Liver (tissue), 9 donors: ENCODE measurements around the gene LZTS3. TPM values are rescaled to one million over a fixed set of nuclear protein-coding genes. Genes with fewer than 3 reads are reported as not detected.
"Not testable (repeated sequence)": the region's sequence is repeated elsewhere in the genome, so short reads cannot be mapped to it uniquely, and the experiment has no call there.

Source experiments
- DNase-seq: peaks from one replicate; pipeline ENCODE4 v3.0.0-alpha.2; 2017; ENCODE audit warnings: low spot score
- H3K27ac ChIP-seq, 2 donors: one replicate each; pipeline ENCODE4 v1.7.0; 2013; ENCODE audit warnings: inconsistent platforms in 2 of 2, low read length in 2 of 2, control low read depth in 1 of 2, low read depth in 1 of 2, mild to moderate bottlenecking in 1 of 2
- H3K27me3 ChIP-seq, 4 donors: one replicate each; pipeline versions ENCODE4 v1.6.1 to v1.7.0; 2013; ENCODE audit warnings: low read length in 3 of 4, inconsistent platforms in 1 of 4, mild to moderate bottlenecking in 1 of 4, moderate library complexity in 1 of 4; ENCODE audit not compliant: control insufficient read depth in 4 of 4, insufficient read depth in 4 of 4
- H3K36me3 ChIP-seq, 4 donors: one replicate each; pipeline versions ENCODE4 v1.6.1 to v1.7.0; 2013; ENCODE audit warnings: low read length in 3 of 4, mild to moderate bottlenecking in 3 of 4, low read depth in 1 of 4, moderate library complexity in 1 of 4; ENCODE audit not compliant: control insufficient read depth in 4 of 4, insufficient read depth in 3 of 4
- H3K4me1 ChIP-seq, 4 donors: one replicate each; pipeline versions ENCODE4 v1.6.1 to v1.7.0; 2013; ENCODE audit warnings: low read length in 3 of 4, mild to moderate bottlenecking in 3 of 4, moderate library complexity in 1 of 4; ENCODE audit not compliant: control insufficient read depth in 4 of 4, insufficient read depth in 4 of 4
- H3K4me3 ChIP-seq, 3 donors: one replicate each; pipeline versions ENCODE4 v1.6.1 to v1.7.0; 2013; ENCODE audit warnings: low read length in 3 of 3, control low read depth in 1 of 3, low read depth in 1 of 3, mild to moderate bottlenecking in 1 of 3
- H3K9ac ChIP-seq, 2 donors: one replicate each; pipeline ENCODE4 v1.7.0; 2013; ENCODE audit warnings: low read length in 2 of 2, mild to moderate bottlenecking in 2 of 2, moderate library complexity in 2 of 2, control low read depth in 1 of 2, low read depth in 1 of 2
- H3K9me3 ChIP-seq, 4 donors: one replicate each; pipeline versions ENCODE4 v1.6.1 to v1.7.0; 2013; ENCODE audit warnings: low read length in 3 of 4; ENCODE audit not compliant: control insufficient read depth in 4 of 4
- FOXA2 ChIP-seq: IDR thresholded peaks from 2 replicates; pipeline ENCODE4 v1.6.1; 2016; ENCODE audit warnings: antibody characterized with exemption
- HNF4G ChIP-seq: IDR thresholded peaks from 2 replicates; pipeline ENCODE4 v1.6.1; 2016; ENCODE audit warnings: antibody characterized with exemption
- JUND ChIP-seq, 2 donors: IDR thresholded peaks; 2 replicates each; pipeline ENCODE4 v1.6.1; 2016; ENCODE audit warnings: antibody characterized with exemption in 2 of 2
- RAD21 ChIP-seq, 2 donors: IDR thresholded peaks; 2 replicates each; pipeline ENCODE4 v1.6.1; 2016; ENCODE audit warnings: antibody characterized with exemption in 2 of 2, mild to moderate bottlenecking in 2 of 2
- RXRA ChIP-seq, 2 donors: IDR thresholded peaks; 2 replicates each; pipeline ENCODE4 v1.6.1; 2017 to 2018; ENCODE audit warnings: antibody characterized with exemption in 2 of 2, mild to moderate bottlenecking in 1 of 2
- WGBS: extraction: QIAGEN DNeasy Blood & Tissue Kit; methylation state at CpG from one replicate; pipeline ENCODE4 v1.1.7; 2013; 5-methylcytosine and 5-hydroxymethylcytosine counted together
- polyA plus RNA-seq, 2 donors: library from polyadenylated mRNA; stranded (reverse) in 1 of 2; unstranded in 1 of 2; fragments of 200-250 nt in 1 of 2; fragments of >200 nt in 1 of 2; fragmentation: Nextera tagmentation in 1 of 2; extraction: Ambion mirVana in 1 of 2; gene quantifications; one replicate each; pipeline versions ENCODE4 v1.2.1 to v1.2.3, GENCODE V29; 2013 to 2015
- total RNA-seq, 2 donors: library from RNA; depleted of rRNA; stranded (reverse); fragments of >200 nt; gene quantifications; one replicate each; pipeline ENCODE4 v1.2.3, GENCODE V29; 2014
- TF ChIP-seq, protein P1 (sequence below): fragments of 150-350 bp; IDR thresholded peaks from 2 replicates; pipeline ENCODE4 v1.5.1; 2017; ENCODE audit warnings: improper control_type of control experiment, low read depth, low read length; ENCODE audit not compliant: missing input control
- TF ChIP-seq, protein P2 (sequence below): IDR thresholded peaks from 2 replicates; pipeline ENCODE4 v1.6.1; 2016; ENCODE audit warnings: antibody characterized with exemption, mild to moderate bottlenecking
- TF ChIP-seq, protein P3 (sequence below): IDR thresholded peaks from 2 replicates; pipeline ENCODE4 v1.6.1; 2016; ENCODE audit warnings: antibody characterized with exemption
- TF ChIP-seq, protein P4 (sequence below): IDR thresholded peaks from 2 replicates; pipeline ENCODE4 v1.6.1; 2016; ENCODE audit warnings: antibody characterized with exemption
- TF ChIP-seq, protein P5 (sequence below): IDR thresholded peaks from 2 replicates; pipeline ENCODE4 v1.6.1; 2016; ENCODE audit warnings: antibody characterized with exemption
- donor health status: healthy.
- donor health status: healthy.
- donor health status: healthy.
- donor health status: healthy.
- donor health status: healthy.

Gene LZTS3
- total and polyA plus RNA-seq, 4 donors: 1.9 to 3.7 (median 3.5) TPM

DNA sequence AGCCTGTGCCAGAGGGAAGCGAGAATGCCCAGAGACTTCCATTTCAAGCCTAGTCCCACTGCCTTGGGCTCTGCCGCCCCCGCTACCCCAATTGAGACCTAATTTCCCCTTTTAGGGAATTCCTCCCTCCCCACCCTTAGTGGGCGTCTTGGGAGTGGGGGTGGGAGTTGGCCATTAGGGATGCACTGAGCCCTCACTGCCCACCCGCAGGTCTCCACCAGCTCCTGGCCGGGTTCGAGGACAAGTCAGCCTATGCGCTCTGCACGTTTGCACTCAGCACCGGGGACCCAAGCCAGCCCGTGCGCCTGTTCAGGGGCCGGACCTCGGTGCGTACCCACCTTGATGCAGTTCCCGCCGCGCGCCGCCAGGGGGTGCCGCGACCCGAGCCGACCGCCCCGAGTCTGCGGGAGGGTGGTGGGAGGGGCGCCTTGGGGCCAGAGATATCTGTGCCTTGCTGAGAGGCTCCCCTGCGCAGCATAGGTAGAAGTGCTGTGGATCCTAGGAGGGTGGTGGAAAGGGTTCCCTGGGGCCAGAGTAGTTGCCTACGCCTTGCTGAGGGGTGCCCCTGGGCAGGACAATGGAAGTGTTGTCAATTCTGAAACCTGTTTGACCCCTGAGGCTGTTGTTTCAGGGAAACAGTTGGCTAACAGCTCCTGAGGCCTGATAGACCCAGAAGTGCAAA lies 45.1 kb upstream of the LZTS3 start:
- DNase-seq: peak; percentile 85
- Histone ChIP-seq H3K4me3 (no peak overlapping the region), H3K27me3 (no peaks in the 10 kb centered on the region), H3K4me1 (peaks cover 0 to 6% (median 2%) of the 10 kb centered on the region in 4 donors), H3K36me3 (peaks cover 10 to 18% (median 14%) of the 10 kb centered on the region in 4 donors), H3K27ac (no peak overlapping the region), H3K9me3 (no peaks in the 10 kb centered on the region), H3K9ac (no peak overlapping the region)
- TF ChIP-seq RAD21 (IDR thresholded peaks at IDR 0.05): peak; percentile 61 to 86
- no peak for TF ChIP-seq FOXA2
- TF ChIP-seq, protein P1, sequence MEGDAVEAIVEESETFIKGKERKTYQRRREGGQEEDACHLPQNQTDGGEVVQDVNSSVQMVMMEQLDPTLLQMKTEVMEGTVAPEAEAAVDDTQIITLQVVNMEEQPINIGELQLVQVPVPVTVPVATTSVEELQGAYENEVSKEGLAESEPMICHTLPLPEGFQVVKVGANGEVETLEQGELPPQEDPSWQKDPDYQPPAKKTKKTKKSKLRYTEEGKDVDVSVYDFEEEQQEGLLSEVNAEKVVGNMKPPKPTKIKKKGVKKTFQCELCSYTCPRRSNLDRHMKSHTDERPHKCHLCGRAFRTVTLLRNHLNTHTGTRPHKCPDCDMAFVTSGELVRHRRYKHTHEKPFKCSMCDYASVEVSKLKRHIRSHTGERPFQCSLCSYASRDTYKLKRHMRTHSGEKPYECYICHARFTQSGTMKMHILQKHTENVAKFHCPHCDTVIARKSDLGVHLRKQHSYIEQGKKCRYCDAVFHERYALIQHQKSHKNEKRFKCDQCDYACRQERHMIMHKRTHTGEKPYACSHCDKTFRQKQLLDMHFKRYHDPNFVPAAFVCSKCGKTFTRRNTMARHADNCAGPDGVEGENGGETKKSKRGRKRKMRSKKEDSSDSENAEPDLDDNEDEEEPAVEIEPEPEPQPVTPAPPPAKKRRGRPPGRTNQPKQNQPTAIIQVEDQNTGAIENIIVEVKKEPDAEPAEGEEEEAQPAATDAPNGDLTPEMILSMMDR: peak; percentile 73
- 27% methylated on average over 30 of the region's 30 CpGs for WGBS

DNA sequence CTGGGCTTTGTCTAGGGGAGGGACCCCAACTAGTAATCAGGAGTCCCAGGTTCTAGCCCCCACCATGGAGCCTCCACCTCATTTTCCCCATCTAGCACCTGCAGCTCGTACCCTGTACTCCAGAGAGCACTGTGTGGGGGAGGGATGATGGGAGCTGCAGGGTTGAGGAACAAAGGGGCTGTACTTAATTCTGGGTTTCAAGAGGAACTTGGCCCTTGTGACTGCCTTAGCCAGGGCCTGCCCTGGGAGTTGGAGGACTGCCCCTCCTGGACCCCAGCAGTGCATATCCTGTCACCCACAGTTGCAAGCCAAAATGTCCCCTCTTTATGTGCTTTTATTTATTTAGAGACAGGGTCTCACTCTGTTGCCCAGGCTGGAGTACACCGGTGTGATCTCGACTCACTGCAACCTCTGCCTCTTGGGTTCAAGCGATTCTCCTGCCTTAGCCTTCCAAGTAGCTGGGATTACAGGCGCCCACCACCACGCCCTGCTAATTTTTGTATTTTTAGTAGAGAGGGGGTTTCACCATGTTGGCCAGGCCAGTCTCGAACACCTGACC lies 42.1 kb upstream of the LZTS3 start:
- not testable (repeated sequence) for H3K27me3 ChIP-seq, H3K9ac ChIP-seq, DNase-seq, H3K4me1 ChIP-seq, H3K4me3 ChIP-seq, H3K27ac ChIP-seq, H3K9me3 ChIP-seq
- whole genome bisulfite sequencing: 96% methylated on average over 7 of the region's 7 CpGs
- H3K36me3 ChIP-seq: peaks cover 0 to 13% (median 6%) of the 10 kb centered on the region in 4 donors

DNA sequence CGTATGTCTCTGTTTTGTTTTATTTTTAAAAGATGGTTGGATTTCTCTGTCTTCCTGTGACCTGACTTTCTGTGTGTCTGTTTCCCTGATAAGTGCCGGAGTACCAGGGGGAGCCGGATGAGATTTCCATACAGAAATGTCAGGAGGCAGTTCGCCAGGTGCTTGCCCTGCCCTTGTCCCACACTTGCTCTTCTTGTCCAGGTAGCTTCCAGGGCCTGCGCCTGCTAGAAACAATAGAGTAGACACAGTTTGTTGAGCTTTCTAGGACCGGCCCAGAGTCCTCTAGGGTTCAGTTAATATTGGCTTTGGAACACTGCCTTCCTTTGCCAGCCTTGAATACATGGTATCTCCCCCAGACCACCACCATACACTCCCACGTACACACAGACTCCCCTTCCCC lies 39.9 kb upstream of the LZTS3 start:
- peaks cover 4 to 17% (median 13%) of the 10 kb centered on the region in 4 donors for H3K4me1 ChIP-seq
- H3K9me3 ChIP-seq: no peaks in the 10 kb centered on the region
- H3K4me3 ChIP-seq: no peak overlapping the region
- TF ChIP-seq, protein P1: no peak
- TF ChIP-seq FOXA2 (no peak), RXRA (IDR thresholded peaks at IDR 0.05) (no peak), JUND (IDR thresholded peaks at IDR 0.05) (no peak)
- H3K36me3 ChIP-seq: peaks cover 0 to 13% (median 5%) of the 10 kb centered on the region in 4 donors
- no peaks in the 10 kb centered on the region for H3K27me3 ChIP-seq
- WGBS: 93% methylated on average over 7 of the region's 7 CpGs
- DNase-seq: no peak
- H3K9ac ChIP-seq: no peak overlapping the region
- H3K27ac ChIP-seq: no peak overlapping the region

DNA sequence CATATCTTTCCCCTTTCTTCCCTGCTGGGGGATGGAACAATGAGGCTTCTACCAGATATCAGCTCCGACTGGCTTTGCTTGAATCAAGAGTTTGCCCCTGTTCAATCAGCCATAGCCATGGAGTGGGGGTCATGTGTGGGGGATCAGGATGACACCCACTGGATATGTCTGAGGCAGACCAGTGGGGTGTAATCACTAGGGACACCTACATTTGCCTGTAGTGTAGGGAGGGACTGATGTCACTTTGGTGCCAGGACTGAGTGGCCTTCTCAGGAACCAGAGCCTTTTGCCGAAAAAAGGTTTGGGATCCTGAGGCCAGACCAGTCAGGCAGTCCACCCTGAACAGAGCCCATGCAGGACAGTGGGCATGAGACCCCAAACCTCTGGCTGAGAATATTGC lies 37.0 kb upstream of the LZTS3 start:
- Histone ChIP-seq H3K27me3 (no peaks in the 10 kb centered on the region), H3K9ac (no peak overlapping the region), H3K9me3 (no peaks in the 10 kb centered on the region), H3K4me3 (peak overlapping the region; percentile 78 to 99 (median 93)), H3K27ac (no peak overlapping the region), H3K4me1 (peaks cover 4 to 19% (median 13%) of the 10 kb centered on the region in 4 donors), H3K36me3 (peaks cover 0 to 11% (median 4%) of the 10 kb centered on the region in 4 donors)
- WGBS: 81% methylated on average over 2 of the region's 2 CpGs
- no peak for DNase-seq
- no peak for TF ChIP-seq JUND (IDR thresholded peaks at IDR 0.05)
- TF ChIP-seq, protein P2, sequence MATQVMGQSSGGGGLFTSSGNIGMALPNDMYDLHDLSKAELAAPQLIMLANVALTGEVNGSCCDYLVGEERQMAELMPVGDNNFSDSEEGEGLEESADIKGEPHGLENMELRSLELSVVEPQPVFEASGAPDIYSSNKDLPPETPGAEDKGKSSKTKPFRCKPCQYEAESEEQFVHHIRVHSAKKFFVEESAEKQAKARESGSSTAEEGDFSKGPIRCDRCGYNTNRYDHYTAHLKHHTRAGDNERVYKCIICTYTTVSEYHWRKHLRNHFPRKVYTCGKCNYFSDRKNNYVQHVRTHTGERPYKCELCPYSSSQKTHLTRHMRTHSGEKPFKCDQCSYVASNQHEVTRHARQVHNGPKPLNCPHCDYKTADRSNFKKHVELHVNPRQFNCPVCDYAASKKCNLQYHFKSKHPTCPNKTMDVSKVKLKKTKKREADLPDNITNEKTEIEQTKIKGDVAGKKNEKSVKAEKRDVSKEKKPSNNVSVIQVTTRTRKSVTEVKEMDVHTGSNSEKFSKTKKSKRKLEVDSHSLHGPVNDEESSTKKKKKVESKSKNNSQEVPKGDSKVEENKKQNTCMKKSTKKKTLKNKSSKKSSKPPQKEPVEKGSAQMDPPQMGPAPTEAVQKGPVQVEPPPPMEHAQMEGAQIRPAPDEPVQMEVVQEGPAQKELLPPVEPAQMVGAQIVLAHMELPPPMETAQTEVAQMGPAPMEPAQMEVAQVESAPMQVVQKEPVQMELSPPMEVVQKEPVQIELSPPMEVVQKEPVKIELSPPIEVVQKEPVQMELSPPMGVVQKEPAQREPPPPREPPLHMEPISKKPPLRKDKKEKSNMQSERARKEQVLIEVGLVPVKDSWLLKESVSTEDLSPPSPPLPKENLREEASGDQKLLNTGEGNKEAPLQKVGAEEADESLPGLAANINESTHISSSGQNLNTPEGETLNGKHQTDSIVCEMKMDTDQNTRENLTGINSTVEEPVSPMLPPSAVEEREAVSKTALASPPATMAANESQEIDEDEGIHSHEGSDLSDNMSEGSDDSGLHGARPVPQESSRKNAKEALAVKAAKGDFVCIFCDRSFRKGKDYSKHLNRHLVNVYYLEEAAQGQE: no peak
- no peak for TF ChIP-seq HNF4G
- TF ChIP-seq, protein P3, sequence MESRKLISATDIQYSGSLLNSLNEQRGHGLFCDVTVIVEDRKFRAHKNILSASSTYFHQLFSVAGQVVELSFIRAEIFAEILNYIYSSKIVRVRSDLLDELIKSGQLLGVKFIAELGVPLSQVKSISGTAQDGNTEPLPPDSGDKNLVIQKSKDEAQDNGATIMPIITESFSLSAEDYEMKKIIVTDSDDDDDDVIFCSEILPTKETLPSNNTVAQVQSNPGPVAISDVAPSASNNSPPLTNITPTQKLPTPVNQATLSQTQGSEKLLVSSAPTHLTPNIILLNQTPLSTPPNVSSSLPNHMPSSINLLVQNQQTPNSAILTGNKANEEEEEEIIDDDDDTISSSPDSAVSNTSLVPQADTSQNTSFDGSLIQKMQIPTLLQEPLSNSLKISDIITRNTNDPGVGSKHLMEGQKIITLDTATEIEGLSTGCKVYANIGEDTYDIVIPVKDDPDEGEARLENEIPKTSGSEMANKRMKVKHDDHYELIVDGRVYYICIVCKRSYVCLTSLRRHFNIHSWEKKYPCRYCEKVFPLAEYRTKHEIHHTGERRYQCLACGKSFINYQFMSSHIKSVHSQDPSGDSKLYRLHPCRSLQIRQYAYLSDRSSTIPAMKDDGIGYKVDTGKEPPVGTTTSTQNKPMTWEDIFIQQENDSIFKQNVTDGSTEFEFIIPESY: no peak
- TF ChIP-seq, protein P4, sequence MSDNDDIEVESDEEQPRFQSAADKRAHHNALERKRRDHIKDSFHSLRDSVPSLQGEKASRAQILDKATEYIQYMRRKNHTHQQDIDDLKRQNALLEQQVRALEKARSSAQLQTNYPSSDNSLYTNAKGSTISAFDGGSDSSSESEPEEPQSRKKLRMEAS: no peak
- TF ChIP-seq, protein P5, sequence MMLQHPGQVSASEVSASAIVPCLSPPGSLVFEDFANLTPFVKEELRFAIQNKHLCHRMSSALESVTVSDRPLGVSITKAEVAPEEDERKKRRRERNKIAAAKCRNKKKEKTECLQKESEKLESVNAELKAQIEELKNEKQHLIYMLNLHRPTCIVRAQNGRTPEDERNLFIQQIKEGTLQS: no peak
